ENCODE data around the gene YDJC.
A peak's percentile ranks its signal among the peaks of the same experiment; 100 is the strongest.
"Not testable (repeated sequence)": the region's sequence is repeated elsewhere in the genome, so short reads cannot be mapped to it uniquely, and the experiment has no call there.

YDJC gene

GRCh38 chr22:21603973-21604372 lies 25.8 kb downstream of the YDJC start:
- DNase-seq, result no peak

DNA sequence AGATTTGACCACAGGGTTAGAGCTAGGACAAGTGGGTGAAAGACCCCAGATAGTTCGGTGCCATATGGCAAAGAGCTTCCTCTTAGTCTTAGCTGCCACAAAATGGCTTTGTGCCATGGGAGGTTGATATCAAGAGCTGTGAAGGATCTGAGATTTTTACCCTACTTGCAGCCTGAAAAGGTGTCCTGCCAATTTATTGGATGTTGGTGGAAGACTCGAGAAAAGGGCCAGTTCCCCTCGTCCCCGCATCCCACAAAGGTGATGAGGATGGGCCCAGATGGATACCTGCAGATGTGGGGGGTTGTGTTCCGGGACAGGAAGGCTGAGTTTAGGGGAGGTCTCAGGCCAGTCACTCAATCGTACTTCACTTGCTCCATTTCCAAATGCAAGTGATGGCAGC lies 27.2 kb downstream of the YDJC start:
- DNase-seq, result no peak

DNA sequence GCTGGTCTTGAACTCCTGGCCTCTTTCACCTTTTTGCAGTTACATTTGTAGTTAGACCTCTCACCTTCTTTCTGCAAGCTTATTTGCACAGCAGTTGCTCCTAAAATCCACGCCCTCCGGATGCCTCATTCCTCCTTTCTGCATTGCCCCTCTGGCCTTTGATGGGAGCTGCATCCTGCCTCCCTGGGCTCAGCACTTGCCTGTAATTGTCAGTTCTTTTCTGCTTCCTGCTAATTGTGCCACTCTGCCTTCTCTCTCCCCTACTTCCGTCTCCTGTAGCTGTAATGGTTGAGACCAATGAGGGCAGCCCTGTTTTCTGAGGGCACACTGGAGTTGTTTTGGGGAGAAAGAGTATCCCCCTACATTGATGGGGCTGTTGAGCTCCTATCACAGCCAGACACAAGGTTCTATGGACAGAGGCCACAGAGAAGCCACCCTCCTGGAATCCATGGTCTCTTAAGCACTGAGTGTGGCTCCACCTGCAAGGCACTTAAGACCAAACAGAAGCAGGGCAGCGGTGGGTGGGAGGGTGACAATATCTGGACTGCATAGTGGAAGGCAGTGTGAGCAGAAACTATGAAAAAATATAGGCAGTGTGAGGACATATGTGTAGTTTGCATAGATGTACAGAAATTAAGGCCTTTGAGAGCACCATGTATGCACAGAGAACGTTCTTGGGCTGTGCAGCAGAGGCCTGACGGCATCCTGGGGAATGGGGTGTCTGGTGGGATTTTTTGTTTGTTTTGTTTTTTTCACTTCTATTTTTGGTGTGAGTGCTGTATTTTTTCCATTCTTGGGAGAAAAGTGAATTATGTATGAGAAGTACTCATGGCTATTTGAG lies 30.5 kb downstream of the YDJC start:
- no peak for DNase-seq

GRCh38 chr22:21598302-21598701 lies 31.5 kb downstream of the YDJC start:
- DNase-seq, result no peak

- not testable (repeated sequence) for DNase-seq
Measured at GRCh38 chr22:21596356-21597135, 33.3 kb downstream of the YDJC start.

DNA sequence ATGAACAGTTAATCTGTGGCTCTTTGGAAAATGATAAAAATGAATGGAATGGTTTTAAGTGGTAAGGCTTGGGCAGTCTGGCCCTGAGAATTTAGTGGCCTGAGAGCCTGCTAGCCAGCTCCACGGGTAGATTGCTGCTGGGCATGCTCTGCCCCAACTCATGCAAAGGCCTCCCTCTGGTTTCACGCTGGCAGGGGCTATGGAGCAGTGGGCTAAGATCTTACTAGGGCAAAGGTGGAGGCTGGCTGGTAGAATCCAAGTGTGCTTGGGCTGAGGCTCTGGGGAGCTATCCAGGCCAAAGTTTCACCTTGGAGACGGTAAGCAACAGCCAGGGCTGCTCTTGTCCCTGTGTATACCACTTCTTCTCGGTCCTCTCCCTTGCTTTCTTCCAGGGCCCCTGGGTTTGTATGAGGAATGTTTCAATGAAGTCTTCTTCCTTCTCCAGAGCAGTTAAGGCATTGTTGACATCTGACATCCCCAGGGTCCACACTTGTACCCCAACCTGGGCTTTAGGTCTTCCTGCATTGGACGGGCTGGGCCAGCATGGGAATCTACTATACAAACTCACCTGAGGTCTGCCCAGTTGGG lies 34.9 kb downstream of the YDJC start:
- no peak for DNase-seq

DNA sequence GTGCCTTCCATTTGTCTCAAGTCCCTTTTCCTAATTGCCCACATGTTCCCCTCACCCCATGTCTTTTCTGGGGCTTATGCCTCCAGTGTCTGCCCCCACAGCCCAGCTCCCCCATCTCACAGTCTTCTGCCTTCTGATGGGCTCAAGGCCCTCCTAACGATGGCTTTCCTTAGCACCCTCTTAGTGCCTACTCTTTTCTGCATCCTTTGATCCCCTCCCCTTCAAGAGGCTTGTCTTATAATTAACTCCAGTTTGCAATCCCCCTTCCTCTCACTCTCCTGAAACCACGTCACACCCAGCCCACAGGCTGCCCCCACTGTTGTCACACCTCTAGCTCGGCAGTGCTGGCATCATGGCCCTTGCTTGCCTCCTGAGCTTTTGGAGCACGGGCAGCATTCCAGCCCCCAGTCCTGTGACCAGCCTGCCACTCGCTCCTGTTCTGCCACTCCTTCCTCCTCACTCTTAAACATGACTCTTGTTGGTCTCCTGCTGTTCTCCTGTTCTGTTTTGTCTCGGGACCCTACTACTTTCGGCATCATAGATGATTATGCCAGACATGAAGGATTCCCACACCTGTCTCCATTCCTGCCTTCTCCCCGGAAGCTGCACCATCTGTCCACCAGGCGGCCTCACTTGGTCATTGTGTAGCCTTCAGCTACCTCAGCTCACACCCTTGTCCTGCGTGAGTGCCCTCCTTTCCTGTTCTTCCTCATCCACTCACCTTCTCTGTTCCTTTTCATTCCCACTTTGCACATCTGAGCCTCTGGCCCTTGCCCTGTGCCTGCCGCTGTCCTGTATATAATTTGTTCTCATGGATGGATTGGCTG lies 36.2 kb downstream of the YDJC start:
- DNase-seq, result no peak

DNA sequence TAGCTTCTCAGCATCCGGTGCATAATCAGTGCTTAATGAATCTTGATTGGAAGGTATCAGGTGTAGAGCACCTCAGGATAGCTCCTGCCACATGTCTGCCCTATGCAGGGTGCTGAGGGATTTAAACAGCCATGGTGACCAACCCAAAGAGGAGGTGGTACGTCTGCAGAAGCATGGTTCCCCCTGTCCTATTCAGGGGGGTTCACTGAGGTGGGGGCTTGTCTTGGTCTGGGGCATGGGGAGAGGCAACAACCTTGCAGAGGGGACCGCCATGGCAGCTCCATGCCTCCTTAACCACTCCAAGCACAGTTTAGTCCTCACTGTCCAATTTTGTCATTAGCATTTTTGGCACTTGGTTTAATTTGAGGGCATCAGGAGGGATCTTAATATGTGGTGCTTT lies 37.4 kb downstream of the YDJC start:
- DNase-seq, result no peak

- no peak for DNase-seq
Measured at GRCh38 chr22:21591695-21592094, 38.1 kb downstream of the YDJC start.

- no peak for DNase-seq
Measured at GRCh38 chr22:21590809-21591641, 38.8 kb downstream of the YDJC start.

- no peak for DNase-seq
Measured at GRCh38 chr22:21589396-21589795, 40.4 kb downstream of the YDJC start.

DNA sequence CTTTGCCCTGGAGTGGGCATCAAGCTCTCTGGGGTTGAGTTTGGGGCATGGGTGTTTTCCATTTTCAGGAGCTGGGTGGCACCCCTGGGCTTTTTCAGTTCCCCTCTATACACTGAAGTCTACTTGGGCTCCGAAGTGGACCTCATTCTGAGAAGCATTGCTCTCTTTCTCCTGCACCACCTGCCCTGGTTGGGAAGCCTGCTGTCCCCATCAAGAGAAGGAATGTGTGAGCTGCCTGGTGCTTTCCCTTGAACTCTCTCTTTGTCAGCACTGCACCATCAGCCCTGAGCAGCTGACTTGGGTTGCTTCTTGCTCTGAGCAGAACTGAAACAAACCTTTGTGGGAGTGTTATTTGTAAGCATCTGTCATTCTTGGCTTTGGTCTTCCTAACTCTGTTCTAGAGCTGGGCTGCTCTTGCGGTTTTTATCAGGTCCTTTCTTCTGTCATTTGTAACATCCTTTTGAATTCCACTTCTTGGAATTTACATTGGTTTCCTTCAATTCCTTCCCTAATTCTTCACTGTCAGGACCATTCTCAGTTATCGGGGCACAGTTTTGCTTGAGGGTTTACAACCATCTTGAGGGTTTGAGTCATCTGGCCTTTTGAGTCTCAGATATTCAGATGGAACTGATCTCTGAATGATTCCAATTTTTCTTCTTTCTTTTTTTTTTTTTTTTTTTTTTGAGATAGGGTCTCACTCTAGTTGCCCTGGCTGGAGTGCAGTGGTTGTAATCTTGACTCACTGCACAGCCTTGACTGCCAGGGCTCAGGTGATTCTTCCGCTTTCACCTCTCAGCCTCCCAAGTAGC lies 41.8 kb downstream of the YDJC start:
- peak; percentile 54 to 70 for DNase-seq

DNA sequence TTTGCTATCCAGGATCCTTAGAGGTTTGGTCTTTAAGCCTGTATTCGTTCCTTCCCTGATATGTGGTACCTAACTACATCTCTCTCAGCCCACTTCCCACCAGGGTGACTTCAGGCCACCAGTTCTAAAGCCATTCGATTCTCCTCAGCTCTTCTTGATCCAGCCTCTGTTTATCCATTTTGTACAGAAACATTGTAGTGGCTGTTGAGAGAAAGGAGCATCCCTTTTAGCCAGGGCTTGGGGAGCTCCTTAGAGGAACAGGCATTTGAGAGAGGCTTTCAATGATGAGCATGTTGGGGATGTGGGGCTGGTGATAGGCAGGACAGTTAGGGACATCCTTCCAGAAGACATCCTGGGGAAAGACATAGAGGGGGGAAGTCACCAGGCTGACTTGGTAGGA lies 44.4 kb downstream of the YDJC start:
- DNase-seq, result no peak

DNA sequence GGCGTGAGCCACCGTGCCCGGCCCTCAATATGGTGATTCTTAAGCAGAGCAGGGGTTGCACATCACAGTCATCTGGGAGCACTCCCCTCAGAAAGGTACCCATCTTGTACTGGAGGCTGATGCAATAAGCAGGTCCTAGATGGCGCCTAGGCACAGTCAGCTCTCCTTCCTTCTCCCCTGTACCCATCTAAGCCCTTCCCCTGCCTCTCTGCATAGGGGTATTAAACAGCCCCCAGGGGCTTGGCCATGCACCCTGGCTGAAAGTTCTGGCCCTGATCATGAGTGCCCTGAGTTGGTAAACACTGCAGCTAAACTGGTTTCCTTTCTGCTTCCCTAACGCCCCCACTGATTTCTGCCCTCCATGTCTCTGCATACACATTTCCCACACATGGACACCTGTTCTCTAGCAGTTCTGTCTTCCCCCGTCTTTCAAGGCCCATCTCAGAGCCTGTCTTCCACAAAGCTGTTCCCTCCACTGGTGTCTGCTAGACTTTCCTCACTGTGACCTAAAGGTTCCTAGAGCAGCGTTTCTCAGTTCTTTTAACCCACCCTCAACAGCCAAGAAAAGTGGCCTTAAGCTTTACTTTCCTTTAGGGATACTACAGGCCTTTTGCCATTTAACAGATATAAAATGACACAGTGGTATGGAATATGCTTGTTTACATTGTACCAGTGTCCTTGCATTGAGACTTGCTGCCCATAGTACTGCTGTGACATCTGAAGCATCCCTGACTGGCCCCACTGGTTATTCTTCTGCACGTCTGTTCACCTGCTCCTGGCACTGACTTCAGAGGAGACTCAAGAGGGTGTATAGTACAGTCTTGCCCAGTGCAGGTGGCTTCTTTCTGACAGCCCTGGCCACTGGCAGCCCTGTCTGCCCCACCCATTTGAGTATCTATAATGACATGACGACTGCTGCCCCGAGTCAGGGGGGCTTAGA lies 46.8 kb downstream of the YDJC start:
- DNase-seq, result no peak

DNA sequence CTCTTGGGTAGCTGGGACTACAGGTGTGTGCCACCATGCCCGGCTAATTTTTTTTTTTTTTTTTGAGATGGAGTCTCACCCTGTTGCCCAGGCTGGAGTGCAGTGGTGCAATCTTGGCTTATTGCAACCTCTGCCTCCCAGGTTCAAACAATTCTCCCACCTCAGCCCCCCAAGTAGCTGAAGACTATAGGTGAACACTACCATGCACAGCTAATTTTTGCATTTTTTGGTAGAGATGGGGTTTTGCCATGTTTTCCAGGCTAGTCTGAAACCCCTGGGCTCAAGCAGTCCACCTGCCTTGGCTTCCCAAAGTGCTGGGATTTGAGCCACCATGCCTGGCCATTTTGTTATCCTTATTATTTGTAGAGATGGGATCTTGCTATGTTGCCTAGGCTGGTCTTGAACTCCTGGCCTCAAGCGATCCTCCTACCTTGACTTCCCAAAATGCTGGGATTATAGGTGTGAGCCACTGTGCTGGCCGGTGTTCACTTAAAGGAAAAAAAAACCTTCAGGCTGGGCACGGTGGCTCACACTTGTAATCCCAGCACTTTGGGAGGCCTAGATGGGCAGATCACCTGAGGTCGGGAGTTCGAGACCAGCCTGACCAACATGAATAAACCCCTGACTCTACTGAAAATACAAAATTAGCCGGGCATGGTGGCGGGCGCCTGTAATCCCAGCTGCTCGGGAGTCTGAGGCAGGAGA lies 48.7 kb downstream of the YDJC start:
- DNase-seq, result not testable (repeated sequence)

- DNase-seq, result not testable (repeated sequence)
Measured at GRCh38 chr22:21580623-21581007, 49.2 kb downstream of the YDJC start.

DNA sequence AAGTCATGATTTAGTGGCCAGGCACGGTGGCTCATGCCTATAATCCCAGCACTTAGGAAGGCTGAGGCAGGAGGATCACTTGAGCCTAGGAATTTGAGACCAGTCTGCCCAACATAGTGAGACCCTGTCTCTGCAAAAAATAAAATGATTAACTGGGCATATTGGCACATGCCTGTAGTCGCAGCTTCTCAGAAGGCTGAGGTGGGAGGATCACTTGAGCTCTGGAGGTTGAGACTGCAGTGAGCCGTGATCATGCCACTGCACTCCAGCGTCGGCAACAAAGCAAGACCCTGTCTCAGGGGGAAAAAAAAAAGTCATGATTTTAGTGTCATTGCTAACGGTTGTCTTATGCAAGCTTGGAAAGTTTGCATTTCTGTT lies 50.4 kb downstream of the YDJC start:
- DNase-seq, result no peak

Measured in activated CD4-positive, alpha-beta T cell treated with anti-CD3 and anti-CD28 coated beads, Interleukin-2, amount 50 U/mL, for 48 hours (primary cell).